ENCODE results near the gene EIF3K. TPM values are rescaled to one million over a fixed set of nuclear protein-coding genes. Genes with fewer than 3 reads are reported as not detected.

The EIF3K gene
- total RNA-seq, 1 donor from 2014 or later = 261 TPM

- Mint-ChIP-seq H3K4me3 (no peak overlapping the region), H3K36me3 (peaks cover 8% of the 10 kb centered on the region), H3K27ac (no peak overlapping the region), H3K27me3 (ENCODE audit: insufficient read depth, low read depth) (peaks cover 5% of the 10 kb centered on the region), H3K4me1 (peaks cover 73% of the 10 kb centered on the region), H3K9me3 (no peaks in the 10 kb centered on the region)
- Histone ChIP-seq H3K79me2 (ENCODE audit: low read depth) (peaks cover 98% of the 10 kb centered on the region), H3K27ac (no peak overlapping the region), H2AFZ (replicated peaks) (no peak overlapping the region), H3K4me2 (no peak overlapping the region), H3K4me1 (peaks cover 63% of the 10 kb centered on the region), H3K36me3 (no peaks in the 10 kb centered on the region), H3F3A (ENCODE audit: low read depth) (peaks cover 30% of the 10 kb centered on the region), H3K27me3 (no peaks in the 10 kb centered on the region), H3K4me3 (no peak overlapping the region), H3K9me3 (ENCODE audit: low read depth) (no peaks in the 10 kb centered on the region), H4K20me1 (ENCODE audit: low read depth) (peaks cover 98% of the 10 kb centered on the region), H3K9ac (no peak overlapping the region)
- DNase-seq (ENCODE audit: low spot score) = no peak
- TF ChIP-seq CTCF (IDR thresholded peaks at IDR 0.05) (no peak), EZH2 (IDR thresholded peaks at IDR 0.05) (no peak), EZH2phosphoT487 (IDR thresholded peaks at IDR 0.05) (no peak)
Observed at GRCh38 chr19:38661996-38662395, 43.0 kb downstream of the EIF3K start.

DNA sequence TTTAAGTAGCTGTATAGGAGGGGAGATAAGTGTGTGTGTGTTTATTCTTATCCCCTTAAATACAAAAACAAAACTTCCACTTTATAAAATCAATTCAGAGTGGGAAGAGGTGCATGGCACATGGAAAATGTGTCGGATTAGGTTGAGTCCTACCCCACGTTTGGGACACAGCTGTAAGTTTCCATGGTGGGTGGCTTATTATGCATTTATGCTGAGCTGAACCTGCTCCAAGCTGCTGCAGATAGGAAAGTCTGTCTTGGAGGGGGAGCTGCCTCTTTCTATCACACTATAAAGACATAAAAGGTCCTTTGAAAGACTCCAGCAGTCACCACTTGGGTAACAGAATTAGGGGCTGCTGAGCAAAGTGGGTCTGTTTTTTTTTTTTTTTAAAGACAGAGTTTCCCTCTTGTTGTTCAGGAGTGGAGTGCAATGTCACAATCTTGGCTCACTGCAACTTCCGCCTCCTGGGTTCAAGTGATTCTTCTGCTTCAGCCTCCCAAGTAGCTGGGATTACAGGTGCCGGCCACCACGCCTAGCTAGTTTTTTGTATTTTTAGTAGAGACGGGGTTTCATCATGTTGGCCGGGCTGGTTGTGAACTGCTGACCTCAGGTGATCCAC is 43.7 kb downstream of the EIF3K start:
- H3K27me3 ChIP-seq = no peaks in the 10 kb centered on the region
- Mint-ChIP-seq H3K27me3 (ENCODE audit: insufficient read depth, low read depth) (peaks cover 6% of the 10 kb centered on the region), H3K4me3 (no peak overlapping the region), H3K9me3 (no peaks in the 10 kb centered on the region), H3K27ac (no peak overlapping the region), H3K36me3 (peaks cover 8% of the 10 kb centered on the region), H3K4me1 (peaks cover 75% of the 10 kb centered on the region)
- peaks cover 64% of the 10 kb centered on the region for H3K4me1 ChIP-seq
- H2AFZ ChIP-seq (replicated peaks) = no peak overlapping the region
- TF ChIP-seq EZH2phosphoT487 (IDR thresholded peaks at IDR 0.05) = no peak
- TF ChIP-seq CTCF (IDR thresholded peaks at IDR 0.05) = no peak
- TF ChIP-seq EZH2 (IDR thresholded peaks at IDR 0.05) = no peak
- no peak overlapping the region for H3K4me2 ChIP-seq
- peaks cover 32% of the 10 kb centered on the region for H3F3A ChIP-seq (ENCODE audit: low read depth)
- peaks cover 98% of the 10 kb centered on the region for H3K79me2 ChIP-seq (ENCODE audit: low read depth)
- no peak overlapping the region for H3K4me3 ChIP-seq
- no peak overlapping the region for H3K27ac ChIP-seq
- no peak for DNase-seq (ENCODE audit: low spot score)
- H3K9ac ChIP-seq = no peak overlapping the region
- peaks cover 98% of the 10 kb centered on the region for H4K20me1 ChIP-seq (ENCODE audit: low read depth)
- H3K36me3 ChIP-seq = no peaks in the 10 kb centered on the region
- H3K9me3 ChIP-seq (ENCODE audit: low read depth) = no peaks in the 10 kb centered on the region

- Histone ChIP-seq H3K27ac (no peak overlapping the region), H3K9me3 (ENCODE audit: low read depth) (no peaks in the 10 kb centered on the region), H3F3A (ENCODE audit: low read depth) (peaks cover 32% of the 10 kb centered on the region), H3K79me2 (ENCODE audit: low read depth) (peaks cover 98% of the 10 kb centered on the region), H3K36me3 (no peaks in the 10 kb centered on the region), H3K4me2 (peak overlapping the region; percentile 10), H4K20me1 (ENCODE audit: low read depth) (peaks cover 98% of the 10 kb centered on the region), H3K27me3 (no peaks in the 10 kb centered on the region), H3K4me3 (no peak overlapping the region), H3K4me1 (peaks cover 59% of the 10 kb centered on the region), H2AFZ (replicated peaks) (no peak overlapping the region), H3K9ac (no peak overlapping the region)
- no peak for DNase-seq (ENCODE audit: low spot score)
- H3K9me3 Mint-ChIP-seq = no peaks in the 10 kb centered on the region
- H3K4me3 Mint-ChIP-seq = peak overlapping the region; percentile 62
- TF ChIP-seq EZH2phosphoT487 (IDR thresholded peaks at IDR 0.05) = no peak
- no peak for TF ChIP-seq CTCF (IDR thresholded peaks at IDR 0.05)
- no peak for TF ChIP-seq EZH2 (IDR thresholded peaks at IDR 0.05)
- H3K4me1 Mint-ChIP-seq = peaks cover 75% of the 10 kb centered on the region
- H3K27me3 Mint-ChIP-seq (ENCODE audit: insufficient read depth, low read depth) = peaks cover 6% of the 10 kb centered on the region
- H3K36me3 Mint-ChIP-seq = peaks cover 8% of the 10 kb centered on the region
- peak overlapping the region; percentile 96 for H3K27ac Mint-ChIP-seq
Observed at GRCh38 chr19:38663156-38663651, 44.2 kb downstream of the EIF3K start.
